Neural progenitor cell (in vitro differentiated cells): ENCODE data around the gene CNTN5.

Experiments used
- EZH2 ChIP-seq: fragments of 200-600 bp; sonication (generic); IDR thresholded peaks from 2 replicates; pipeline ENCODE4 v1.6.1; 2017; ENCODE audit warnings: antibody characterized with exemption, mild to moderate bottlenecking, moderate library complexity
- TF ChIP-seq, protein P1 (sequence below): fragments of 200-600 bp; sonication (generic); IDR thresholded peaks from 2 replicates; pipeline ENCODE4 v1.5.1; 2017; ENCODE audit warnings: antibody characterized with exemption, mild to moderate bottlenecking

DNA sequence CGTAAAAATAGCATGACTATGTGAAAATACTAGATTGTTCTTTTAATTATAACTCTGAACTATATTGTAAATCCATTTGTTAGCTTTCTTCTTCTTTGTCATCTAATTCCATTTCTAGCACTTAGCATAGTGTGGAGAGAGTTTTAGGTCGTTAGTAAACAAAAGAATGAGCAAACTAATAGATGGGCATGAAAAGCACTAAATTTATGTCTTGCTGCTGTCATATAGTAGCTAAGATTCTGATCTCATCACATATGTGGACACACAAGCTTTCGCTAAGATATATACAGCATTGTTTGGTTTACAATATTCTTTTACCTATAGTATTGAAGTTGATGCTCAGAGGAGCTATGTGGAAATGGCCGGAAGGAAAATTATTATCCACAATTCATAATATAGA, 370.5 kb downstream of the CNTN5 start:
- TF ChIP-seq, protein P1, sequence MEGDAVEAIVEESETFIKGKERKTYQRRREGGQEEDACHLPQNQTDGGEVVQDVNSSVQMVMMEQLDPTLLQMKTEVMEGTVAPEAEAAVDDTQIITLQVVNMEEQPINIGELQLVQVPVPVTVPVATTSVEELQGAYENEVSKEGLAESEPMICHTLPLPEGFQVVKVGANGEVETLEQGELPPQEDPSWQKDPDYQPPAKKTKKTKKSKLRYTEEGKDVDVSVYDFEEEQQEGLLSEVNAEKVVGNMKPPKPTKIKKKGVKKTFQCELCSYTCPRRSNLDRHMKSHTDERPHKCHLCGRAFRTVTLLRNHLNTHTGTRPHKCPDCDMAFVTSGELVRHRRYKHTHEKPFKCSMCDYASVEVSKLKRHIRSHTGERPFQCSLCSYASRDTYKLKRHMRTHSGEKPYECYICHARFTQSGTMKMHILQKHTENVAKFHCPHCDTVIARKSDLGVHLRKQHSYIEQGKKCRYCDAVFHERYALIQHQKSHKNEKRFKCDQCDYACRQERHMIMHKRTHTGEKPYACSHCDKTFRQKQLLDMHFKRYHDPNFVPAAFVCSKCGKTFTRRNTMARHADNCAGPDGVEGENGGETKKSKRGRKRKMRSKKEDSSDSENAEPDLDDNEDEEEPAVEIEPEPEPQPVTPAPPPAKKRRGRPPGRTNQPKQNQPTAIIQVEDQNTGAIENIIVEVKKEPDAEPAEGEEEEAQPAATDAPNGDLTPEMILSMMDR, result no peak
- TF ChIP-seq EZH2, result no peak
